GM21528 (cell line): ENCODE results near the gene C12orf57.
"Not testable (repeated sequence)": the region's sequence is repeated elsewhere in the genome, so short reads cannot be mapped to it uniquely, and the experiment has no call there.

Experiments used
- ATAC-seq: cut with Tn5 transposase; IDR thresholded peaks from one replicate; pipeline ENCODE4 v1.9.1; 2021; ENCODE audit warnings: mild to moderate bottlenecking, moderate library complexity; ENCODE audit not compliant: unreplicated experiment, low FRiP score

C12orf57 gene, protein sequence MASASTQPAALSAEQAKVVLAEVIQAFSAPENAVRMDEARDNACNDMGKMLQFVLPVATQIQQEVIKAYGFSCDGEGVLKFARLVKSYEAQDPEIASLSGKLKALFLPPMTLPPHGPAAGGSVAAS

DNA sequence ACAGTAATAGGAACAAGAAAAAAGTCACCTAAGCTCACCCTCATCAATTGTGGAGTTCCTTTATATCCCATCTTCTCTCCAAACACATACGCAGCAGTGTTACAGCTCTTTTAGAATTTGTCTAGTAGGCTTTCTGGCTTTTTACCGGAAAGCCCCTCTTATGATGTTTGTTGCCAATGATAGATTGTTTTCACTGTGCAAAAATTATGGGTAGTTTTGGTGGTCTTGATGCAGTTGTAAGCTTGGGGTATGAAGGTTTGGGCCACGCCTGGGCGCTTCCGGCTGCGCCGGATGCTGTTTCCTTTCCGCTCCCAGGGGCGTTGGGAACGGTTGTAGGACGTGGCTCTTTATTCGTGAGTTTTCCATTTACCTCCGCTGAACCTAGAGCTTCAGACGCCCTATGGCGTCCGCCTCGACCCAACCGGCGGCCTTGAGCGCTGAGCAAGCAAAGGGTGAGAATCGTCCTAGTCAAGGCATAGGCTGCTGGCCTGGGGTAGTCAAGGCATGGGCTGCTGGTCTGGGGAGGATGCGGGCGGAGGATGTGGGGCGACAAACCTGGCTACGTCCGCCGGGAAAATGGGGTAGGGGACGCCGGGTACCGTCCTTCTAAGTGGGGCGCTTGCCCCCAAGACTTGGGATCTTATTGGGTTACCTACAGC lies at the start of gene C12orf57, which contains the start of gene RNU7-1:
C12orf57 (plus strand) TSS at position 301 of the 659 bp plus-strand sequence; CDS start at position 401, 100 bp downstream.
RNU7-1 (plus strand) TSS at position 95 of the 659 bp plus-strand sequence.
- peak; percentile 25 for ATAC-seq

DNA sequence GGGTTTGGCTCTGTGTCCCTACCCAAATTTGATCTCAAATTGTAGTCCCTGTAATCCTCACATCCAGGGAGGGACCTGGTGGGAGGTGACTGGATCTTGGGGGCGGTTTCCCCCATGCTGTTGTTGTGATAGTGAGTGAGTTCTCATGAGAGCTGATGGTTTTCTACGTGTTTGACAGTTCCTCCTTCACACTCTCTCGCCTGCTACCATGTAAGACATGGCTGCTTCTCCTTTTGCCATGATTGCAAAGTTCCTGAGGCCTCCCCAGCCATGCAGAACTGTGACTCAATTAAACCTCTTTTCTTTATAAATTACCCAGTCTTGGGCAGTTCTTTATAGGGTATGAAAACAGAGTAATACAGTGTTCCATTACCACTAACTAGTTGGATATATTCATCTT lies 49.5 kb upstream of the C12orf57 start:
- no peak for ATAC-seq

DNA sequence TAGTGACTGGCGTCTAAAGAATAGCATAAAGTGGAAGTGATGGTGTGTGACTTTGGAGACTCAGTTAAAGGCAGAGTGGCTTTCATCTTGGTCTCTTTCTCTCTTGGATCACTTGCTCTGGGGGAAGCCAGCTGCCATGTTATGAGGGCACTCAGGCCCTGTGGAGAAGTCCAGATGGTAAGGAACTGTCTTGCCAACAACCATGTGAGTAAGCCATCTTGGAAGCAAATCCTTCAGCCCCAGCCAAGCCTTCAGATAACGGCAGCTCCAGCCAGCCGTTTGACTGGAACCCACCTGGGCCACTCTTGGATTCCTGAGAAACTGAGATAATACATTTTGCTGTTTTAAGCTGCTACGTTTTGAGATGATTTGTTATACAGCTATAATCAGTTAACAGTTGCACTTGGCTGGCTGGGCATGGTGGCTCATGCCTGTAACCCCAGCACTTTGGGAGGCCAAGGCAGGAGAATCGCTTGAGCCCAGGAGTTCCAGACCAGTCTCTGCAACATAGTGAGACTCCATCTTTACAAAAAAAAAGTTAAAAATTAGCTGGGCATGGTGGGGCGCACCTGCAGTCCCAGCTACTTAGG lies 46.9 kb upstream of the C12orf57 start:
- no peak for ATAC-seq

DNA sequence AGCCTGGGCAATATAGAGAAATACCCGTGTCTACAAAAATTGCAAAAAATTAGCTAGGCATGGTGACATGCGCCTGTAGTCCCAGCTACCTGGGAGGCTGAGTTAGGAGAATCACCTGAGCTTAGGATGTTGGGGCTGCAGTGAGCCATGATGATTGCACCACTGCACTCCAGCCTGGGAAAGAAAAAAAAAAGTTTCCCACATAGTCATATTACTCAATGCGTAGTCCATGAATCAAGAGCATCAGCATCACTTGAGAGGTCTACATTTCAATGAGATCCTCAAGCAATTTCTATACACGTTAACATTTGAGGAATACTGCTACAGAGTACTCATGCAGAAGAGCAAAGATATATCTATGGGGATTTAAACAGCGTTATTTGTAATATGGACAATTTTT lies 44.4 kb upstream of the C12orf57 start:
- no peak for ATAC-seq

DNA sequence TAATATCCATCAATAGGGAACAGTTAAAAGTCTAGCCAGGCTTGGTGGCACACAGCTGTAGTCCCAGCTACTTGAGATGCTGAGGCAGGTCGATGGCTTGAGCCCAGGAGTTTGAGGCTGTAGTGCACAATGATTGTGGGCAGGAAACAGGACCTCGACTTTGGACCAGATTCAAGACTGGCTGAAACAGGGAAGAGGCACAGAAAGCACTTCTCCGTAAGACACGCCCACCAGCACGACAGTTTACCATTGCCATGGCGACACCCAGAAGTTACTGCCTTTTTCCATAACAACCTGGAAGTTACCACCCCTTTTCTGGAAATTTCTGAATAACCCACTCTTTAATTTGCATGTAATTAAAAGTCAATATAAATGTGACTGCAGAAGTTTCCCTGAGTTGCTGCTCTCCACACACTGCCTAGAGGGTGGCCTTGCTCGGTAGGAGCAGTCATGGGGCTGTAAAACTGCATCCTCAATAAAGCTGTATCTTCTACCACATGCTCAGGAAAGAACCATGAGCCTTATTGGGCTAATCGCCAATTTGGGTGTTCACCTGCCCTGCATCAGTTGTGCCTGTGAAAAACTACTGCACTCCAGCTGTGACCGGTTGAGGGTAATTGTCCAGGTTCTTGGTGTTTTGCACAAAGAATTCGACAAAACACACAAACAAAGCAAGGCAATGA lies 43.8 kb upstream of the C12orf57 start:
- no peak for ATAC-seq

DNA sequence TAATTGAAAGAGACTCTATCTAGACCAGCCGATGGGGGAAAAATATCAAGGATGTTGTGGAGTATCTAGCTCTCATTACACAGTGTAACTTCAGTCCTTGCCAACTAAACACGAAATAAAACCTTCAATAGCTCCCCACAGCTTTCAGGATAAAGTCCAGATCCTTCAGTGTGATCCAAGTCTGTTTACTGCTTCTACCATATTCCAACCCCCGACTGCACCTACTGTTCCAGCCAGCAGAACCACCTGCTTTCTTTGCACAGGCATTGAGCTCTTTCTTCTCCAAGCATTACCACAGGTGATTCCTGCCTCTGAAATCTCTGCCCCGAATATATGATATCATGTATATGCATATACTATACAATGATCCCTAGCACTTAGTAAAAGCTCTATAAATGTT lies 41.4 kb upstream of the C12orf57 start:
- ATAC-seq: no peak

DNA sequence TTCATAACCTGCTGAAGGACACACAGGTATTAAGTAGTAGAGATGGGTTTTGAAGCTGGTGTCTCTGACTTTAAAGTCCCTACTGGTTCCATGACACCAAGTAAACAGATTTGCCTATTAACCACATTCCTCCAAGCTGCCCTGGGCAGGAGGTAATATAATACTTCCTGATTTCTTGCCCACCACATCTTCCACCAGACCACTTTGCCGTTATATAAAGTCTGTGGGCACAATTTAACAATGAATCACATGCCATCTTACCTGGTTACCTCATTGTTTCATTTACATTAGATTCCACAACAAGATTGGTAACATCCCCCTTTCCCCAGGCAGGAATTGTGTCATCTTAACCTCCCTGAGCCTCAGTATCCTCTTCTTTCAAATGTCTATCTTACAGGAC lies 40.1 kb upstream of the C12orf57 start:
- ATAC-seq: no peak

DNA sequence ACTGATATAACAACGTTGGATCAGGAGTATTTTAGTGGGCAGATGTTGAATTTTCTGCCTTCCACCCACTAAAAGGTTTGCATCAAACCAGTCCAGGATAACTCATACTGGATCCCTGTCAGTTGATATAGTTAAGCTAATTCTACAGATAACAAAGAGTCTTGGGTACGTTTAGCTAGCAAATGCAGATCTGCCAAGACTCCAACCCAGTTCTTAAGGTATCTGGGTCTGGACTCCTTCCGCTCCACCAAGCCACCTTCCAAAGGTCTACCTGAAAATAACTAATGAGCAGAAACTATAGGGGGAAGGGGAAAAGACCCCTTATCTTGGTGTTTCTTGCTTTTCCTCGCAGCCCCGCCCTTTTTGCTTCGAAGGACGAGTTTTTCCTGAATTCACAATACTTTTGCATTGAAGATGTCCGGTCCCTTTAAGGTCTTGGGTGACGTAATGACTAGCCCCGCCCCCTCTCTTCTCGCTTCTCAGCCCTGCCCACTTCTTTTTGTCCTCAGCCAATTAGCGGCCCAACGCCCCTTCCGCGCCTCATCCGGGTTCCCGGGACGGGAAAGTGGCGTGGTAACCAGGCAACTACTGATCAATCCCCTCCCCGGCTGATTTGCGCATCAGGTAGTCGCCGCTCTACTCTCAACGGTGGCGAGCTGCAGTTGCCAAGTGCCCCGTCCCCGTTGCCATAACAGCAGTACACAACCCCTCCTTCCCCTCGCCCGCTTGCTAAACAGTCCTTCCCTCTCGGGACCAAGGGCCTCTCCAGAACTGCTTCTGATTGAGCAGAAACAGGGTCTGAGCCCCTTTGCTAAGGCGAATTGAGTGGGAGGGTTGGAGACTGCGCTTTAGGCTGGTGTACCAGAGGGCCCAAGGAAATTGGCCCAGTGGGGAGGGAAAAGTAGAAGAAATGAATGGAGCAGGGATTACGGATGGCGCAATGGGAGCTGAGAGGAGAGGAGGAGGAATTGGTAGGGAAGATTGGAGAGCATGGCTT lies 39.2 kb upstream of the C12orf57 start, which contains the start of gene LRRC23:
LRRC23 (plus strand) TSS at position 543 of the 997 bp plus-strand sequence. CDS start 812 bp downstream, outside the sequence.
- peak; percentile 89 for ATAC-seq

DNA sequence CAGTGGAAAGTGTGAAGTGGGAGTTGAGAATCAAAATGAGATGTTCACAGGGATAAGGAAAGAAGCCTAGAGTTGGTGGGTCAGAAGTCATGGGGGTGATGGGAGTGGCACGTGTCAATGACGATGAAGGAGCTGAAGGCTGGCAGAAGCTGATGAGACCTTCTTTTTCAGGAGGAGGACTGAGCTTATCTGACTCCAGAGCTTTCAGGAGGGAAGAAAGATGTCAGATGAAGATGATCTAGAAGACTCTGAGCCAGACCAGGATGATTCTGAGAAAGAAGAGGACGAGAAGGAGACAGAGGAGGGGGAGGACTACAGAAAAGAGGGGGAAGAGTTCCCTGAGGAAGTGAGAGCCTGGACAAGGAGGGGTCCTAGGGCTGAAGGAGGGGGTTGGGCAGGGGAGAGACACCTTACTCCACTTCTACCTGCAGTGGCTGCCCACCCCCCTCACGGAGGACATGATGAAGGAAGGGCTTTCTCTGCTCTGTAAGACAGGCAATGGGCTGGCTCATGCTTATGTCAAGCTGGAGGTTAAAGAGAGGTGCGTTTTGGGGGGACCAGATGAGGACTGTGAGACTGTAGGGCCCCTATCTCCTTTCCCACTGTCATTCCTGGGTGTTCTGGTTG lies 38.3 kb upstream of the C12orf57 start:
- no peak for ATAC-seq

DNA sequence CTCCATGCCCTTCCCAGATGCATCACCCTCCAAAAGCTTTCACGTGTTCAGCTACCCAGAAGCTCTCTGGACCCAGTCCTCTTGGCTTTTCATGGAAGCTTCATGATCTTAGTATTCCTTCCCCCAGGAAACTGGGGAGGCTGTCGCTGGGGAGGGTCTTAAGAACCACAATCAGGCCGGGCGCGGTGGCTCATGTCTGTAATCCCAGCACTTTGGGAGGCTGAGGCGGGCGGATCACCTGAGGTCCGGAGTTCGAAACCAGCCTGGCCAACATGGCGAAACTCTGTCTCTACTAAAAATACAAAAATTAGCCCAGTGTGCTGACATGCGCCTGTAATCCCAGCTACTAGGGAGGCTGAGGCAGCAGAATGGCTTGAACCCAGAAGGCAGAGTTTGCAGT lies 35.7 kb upstream of the C12orf57 start:
- not testable (repeated sequence) for ATAC-seq

DNA sequence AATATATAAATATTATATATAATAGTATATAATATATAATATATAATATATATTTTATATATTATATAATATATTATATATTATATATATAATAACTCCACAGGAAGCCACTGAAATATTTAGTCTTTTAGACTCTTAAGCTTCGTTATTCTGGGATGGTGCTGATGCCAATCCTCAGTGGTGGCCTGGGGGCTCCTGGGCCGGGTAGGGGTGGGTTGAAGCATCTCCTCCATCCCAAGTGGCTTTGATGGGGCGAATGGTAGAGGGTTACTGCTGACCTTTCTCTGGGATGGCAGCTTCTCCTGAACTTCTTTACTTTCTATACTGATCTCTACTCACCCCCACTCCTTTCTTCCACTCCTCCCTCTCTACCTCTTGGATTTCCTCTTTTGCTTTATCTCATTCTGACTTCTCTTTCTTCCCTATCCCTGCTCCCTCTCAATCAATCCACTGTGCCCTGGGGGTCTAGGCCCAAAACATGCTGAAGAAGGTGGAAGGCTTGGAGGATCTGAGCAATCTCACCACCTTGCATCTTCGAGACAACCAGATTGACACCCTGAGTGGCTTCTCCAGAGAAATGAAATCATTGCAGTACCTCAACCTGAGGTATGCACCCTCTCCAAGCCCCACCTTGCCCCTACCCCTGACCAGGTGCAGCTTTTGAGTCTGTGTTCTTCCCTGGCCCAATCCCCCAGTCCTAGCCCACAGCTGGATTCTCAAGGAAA lies 34.2 kb upstream of the C12orf57 start:
- no peak for ATAC-seq

DNA sequence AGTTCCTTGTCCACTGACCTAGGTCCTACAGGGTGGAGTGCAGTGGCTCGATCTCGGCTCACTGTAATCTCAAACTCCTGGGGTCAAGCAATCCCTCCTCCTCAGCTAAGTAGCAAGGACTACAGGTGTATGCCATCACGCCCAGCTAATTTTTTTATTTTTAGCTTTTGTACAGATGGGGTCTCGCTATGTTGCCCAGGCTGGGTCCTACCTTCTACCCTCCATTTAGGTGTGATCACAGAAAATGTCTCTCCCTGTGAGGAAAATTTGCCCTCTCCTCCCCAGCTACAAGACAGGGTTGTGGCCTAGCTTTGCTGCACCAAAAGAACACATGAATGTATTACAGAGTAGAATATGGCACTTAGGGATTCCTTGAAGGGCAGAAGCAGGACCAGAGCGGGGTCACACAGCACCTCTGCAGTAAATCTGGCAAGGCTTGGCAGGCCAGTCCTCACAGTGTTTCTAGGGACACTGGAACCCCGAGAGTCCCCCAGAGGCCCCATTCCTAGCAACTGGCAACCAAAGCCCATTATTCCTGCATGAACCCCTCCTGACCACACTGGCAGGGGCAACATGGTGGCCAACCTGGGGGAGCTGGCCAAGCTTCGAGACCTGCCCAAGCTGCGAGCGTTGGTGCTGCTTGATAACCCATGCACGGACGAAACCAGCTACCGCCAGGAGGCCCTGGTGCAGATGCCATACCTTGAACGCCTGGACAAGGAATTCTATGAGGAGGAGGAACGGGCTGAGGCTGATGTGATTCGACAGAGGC lies 31.5 kb upstream of the C12orf57 start:
- ATAC-seq: no peak

DNA sequence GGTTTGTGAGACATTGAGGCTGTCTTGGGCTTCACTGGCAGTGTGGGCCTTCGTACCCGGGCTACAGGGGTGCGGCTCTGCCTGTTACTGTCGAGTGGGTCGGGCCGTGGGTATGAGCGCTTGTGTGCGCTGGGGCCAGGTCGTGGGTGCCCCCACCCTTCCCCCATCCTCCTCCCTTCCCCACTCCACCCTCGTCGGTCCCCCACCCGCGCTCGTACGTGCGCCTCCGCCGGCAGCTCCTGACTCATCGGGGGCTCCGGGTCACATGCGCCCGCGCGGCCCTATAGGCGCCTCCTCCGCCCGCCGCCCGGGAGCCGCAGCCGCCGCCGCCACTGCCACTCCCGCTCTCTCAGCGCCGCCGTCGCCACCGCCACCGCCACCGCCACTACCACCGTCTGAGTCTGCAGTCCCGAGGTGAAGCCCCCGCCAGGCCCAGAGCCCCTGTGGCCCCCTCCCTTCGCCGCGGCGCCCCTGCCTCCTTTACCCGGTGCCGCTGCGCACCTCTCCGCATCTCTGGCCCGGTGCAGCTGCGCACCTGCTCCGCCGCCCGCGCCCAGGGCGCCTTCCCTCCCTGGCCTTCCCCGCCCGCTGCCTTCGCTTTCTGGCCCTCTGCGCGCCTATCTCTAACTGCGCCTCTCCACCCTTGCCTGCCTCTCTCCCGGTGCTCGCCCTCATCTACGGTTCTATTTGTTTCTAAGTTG lies 29.4 kb upstream of the C12orf57 start, which contains the start of gene ENO2:
ENO2 (plus strand) TSS at position 335 of the 701 bp plus-strand sequence. CDS start 1,253 bp downstream, outside the sequence.
- ATAC-seq: peak; percentile 58

DNA sequence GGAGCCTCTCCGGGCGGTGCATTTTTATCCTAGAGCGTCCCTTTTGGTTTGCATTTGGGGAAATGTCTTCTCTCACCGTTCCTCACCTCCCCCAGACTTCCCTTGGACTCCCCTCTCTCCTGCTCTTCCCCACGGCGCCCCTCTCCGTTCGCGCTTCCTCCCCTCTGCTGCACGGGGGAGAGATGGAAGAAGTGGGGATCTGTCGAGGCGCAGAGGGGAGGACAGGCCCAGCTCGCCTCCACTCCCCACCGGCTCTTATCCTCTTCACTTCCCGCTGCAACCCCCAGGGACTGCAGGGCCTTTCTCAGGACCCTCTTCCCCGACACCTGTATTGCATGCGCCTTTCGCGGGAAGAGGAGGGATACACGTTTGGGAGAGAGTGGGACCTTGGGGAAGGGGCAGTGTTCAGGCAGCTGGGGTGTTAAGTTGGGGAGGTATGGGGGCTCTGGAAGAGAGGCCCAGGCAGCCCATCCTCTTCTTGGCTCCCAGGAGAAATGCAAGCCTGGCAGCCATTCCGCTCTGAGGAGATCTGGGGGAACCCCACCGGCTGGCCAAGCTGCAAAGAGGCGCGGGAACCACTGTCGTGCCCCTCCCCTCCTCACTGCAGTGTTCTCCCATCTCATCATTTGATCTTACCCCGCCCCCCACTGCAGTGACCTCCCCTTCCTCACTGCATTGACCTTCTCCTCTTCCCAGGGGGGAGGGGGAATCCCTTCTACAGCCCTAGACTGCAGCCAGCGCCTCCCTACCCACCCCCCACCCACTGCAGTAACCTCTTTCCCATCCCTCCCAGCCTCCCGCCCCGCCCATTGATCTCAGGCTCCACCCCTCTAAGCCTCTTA lies 28.7 kb upstream of the C12orf57 start:
- peak; percentile 6 for ATAC-seq

DNA sequence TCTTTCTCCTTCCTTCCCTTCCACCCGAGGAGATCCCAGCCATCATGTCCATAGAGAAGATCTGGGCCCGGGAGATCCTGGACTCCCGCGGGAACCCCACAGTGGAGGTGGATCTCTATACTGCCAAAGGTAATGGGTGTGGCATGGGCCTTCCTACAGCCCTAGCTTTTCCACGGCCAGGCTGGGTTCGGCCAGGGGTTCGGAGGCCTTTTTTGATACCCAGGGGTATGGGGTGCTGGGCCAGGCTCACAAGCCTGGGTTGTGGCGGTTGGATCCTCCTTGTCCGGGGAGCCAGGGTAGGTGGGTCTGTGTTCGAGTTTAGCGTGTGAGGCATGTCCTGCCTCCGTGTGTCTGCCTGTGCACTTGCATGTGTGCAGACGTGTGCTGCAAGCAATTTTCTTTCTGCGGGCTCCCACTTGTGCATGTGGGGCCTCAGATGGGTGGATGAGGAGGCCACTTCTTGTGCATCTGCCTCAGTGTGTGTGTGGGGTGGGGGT lies 28.0 kb upstream of the C12orf57 start:
- no peak for ATAC-seq

DNA sequence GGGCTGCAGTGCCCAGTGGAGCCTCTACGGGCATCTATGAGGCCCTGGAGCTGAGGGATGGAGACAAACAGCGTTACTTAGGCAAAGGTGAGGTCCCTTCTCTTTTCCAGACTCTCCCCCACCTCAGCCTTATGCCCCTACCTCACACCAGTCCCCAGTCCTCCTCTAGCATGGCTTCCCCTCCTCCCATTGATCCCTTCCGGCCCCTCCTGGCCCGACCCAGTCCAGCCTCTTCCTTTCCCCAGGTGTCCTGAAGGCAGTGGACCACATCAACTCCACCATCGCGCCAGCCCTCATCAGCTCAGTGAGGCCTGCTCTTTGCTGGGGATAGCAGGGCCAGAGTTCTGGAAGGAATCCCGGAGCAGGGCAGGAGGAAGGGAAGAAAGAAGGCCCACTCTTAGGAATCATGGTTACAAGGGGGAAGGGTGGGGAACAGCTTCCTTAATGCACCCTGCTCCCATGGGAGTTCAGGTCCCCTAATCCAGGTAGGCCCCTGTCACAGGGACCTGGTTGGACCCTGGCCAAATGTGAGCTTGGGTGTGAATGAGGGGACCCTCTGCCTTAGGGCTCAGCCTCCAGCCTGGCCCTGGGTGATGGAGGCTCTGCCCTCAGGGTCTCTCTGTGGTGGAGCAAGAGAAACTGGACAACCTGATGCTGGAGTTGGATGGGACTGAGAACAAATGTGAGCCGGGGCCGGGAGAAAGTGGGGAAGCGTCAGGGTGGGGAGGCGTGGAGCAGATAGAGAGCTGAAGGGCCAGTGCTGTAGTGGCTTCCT lies 27.2 kb upstream of the C12orf57 start:
- no peak for ATAC-seq
